WTC11 (cell line): ENCODE measurements around the gene TMEM154. TPM values are rescaled to one million over a fixed set of nuclear protein-coding genes. Genes with fewer than 3 reads are reported as not detected.

Experiments used
- ATAC-seq: fragments of 200-7000 bp; cut with Tn5 transposase; 2 replicates; pipeline ENCODE4 v1.10.0; 2021; ENCODE audit warnings: mild to moderate bottlenecking, moderate library complexity
- CTCF ChIA-PET: fragments of 300-600 bp; sonication (Branson Sonifier 250); formaldehyde crosslinking; loops from one replicate; lab custom pipeline; 2021; ENCODE audit warnings: antibody characterized with exemption; lab: Charles Lee
- POLR2A ChIA-PET: fragments of 350-600 bp; sonication (Branson Sonifier 250); formaldehyde crosslinking; loops from one replicate; lab custom pipeline; 2021; ENCODE audit warnings: antibody characterized with exemption; lab: Charles Lee
- DNase-seq: peaks from one replicate; pipeline ENCODE4 v3.0.0; 2021; ENCODE audit warnings: low spot score
- H3K27ac Mint-ChIP-seq: 2 replicates; pipeline ENCODE4 v1.8.0; 2021; ENCODE audit warnings: mixed read lengths
- H3K27me3 Mint-ChIP-seq: 2 replicates; pipeline ENCODE4 v1.8.0; 2021; ENCODE audit warnings: low read depth, mild to moderate bottlenecking, moderate library complexity, mixed read lengths
- H3K36me3 Mint-ChIP-seq: 2 replicates; pipeline ENCODE4 v1.8.0; 2021; ENCODE audit warnings: mixed read lengths
- H3K4me1 Mint-ChIP-seq: 2 replicates; pipeline ENCODE4 v1.8.0; 2022; ENCODE audit warnings: mixed read lengths
- H3K4me3 Mint-ChIP-seq: 2 replicates; pipeline ENCODE4 v1.8.0; 2021; ENCODE audit warnings: mild to moderate bottlenecking, moderate library complexity, mixed read lengths
- H3K9me3 Mint-ChIP-seq: 2 replicates; pipeline ENCODE4 v1.8.0; 2021; ENCODE audit warnings: mixed read lengths
- FOXJ3 ChIP-seq: sonication (generic); formaldehyde crosslinking; IDR thresholded peaks from 2 replicates; pipeline ENCODE4 v1.9.0; 2021; ENCODE audit warnings: missing genetic modification reagents, mild to moderate bottlenecking, borderline replicate concordance
- HMGA2 ChIP-seq: fragments of 250-450 bp; sonication (Bioruptor Pico); IDR thresholded peaks from 2 replicates; pipeline ENCODE4 v1.4.0; 2021; ENCODE audit warnings: mild to moderate bottlenecking, moderate library complexity
- JAZF1 ChIP-seq: fragments of 250-450 bp; sonication (Bioruptor Pico); IDR thresholded peaks from 2 replicates; pipeline ENCODE4 v1.9.0; 2021; ENCODE audit warnings: moderate library complexity, mild to moderate bottlenecking, inconsistent platforms
- NFE2L1 ChIP-seq: sonication (generic); formaldehyde crosslinking; IDR thresholded peaks from 2 replicates; pipeline ENCODE4 v1.8.1; 2023; ENCODE audit warnings: missing genetic modification reagents
- NR1H2 ChIP-seq: sonication (generic); formaldehyde crosslinking; IDR thresholded peaks from 2 replicates; pipeline ENCODE4 v1.9.0; 2021; ENCODE audit warnings: mild to moderate bottlenecking, moderate library complexity, missing genetic modification reagents
- NR2C2 ChIP-seq: sonication (generic); formaldehyde crosslinking; IDR thresholded peaks from 2 replicates; pipeline ENCODE4 v1.8.0; 2022; ENCODE audit warnings: mild to moderate bottlenecking, missing genetic modification reagents
- PRRX2 ChIP-seq: fragments of 250-450 bp; sonication (Bioruptor Pico); IDR thresholded peaks from 2 replicates; pipeline ENCODE4 v1.8.0; 2021; ENCODE audit warnings: mild to moderate bottlenecking
- SMAD3 ChIP-seq: sonication (generic); formaldehyde crosslinking; IDR thresholded peaks from 2 replicates; pipeline ENCODE4 v1.8.0; 2022; ENCODE audit warnings: missing genetic modification reagents, mild to moderate bottlenecking, borderline replicate concordance
- SOX15 ChIP-seq: fragments of 250-450 bp; sonication (Bioruptor Pico); IDR thresholded peaks from 2 replicates; pipeline ENCODE4 v1.9.0; 2021; ENCODE audit warnings: mild to moderate bottlenecking
- ZNF121 ChIP-seq: sonication (generic); formaldehyde crosslinking; IDR thresholded peaks from 2 replicates; pipeline ENCODE4 v1.8.0; 2023; ENCODE audit warnings: missing genetic modification reagents
- ZNF219 ChIP-seq: sonication (generic); formaldehyde crosslinking; IDR thresholded peaks from 2 replicates; pipeline ENCODE4 v1.8.0; 2023; ENCODE audit warnings: missing genetic modification reagents, mild to moderate bottlenecking, borderline replicate concordance
- ZNF416 ChIP-seq: fragments of 250-450 bp; sonication (Bioruptor Pico); IDR thresholded peaks from 2 replicates; pipeline ENCODE4 v1.9.0; 2021; ENCODE audit warnings: mild to moderate bottlenecking, inconsistent platforms
- ZNF671 ChIP-seq: fragments of 250-450 bp; sonication (Bioruptor Pico); IDR thresholded peaks from 2 replicates; pipeline ENCODE4 v1.8.0; 2021; ENCODE audit warnings: mild to moderate bottlenecking
- total RNA-seq: library from RNA; stranded (reverse); gene quantifications from 3 replicates; pipeline ENCODE4 v1.2.3, GENCODE V29; 2021
- TF ChIP-seq, protein P1 (sequence below): sonication (generic); formaldehyde crosslinking; IDR thresholded peaks from 2 replicates; pipeline ENCODE4 v1.8.0; 2023; ENCODE audit warnings: mild to moderate bottlenecking, missing genetic modification reagents
- TF ChIP-seq, protein P2 (sequence below): fragments of 250-450 bp; sonication (Bioruptor Pico); IDR thresholded peaks from 2 replicates; pipeline ENCODE4 v1.9.0; 2021; ENCODE audit warnings: moderate library complexity, mild to moderate bottlenecking, inconsistent platforms, borderline replicate concordance
- TF ChIP-seq, protein P3 (sequence below): sonication (generic); formaldehyde crosslinking; IDR thresholded peaks from 2 replicates; pipeline ENCODE4 v1.8.1; 2022; ENCODE audit warnings: mild to moderate bottlenecking, moderate library complexity, missing genetic modification reagents
- TF ChIP-seq, protein P4 (sequence below): sonication (generic); formaldehyde crosslinking; IDR thresholded peaks from 2 replicates; pipeline ENCODE4 v1.8.0; 2022; ENCODE audit warnings: mild to moderate bottlenecking, missing genetic modification reagents
- TF ChIP-seq, protein P5 (sequence below): sonication (generic); formaldehyde crosslinking; IDR thresholded peaks from 2 replicates; pipeline ENCODE4 v1.8.1; 2022; ENCODE audit warnings: low read depth, mild to moderate bottlenecking, moderate library complexity, missing genetic modification reagents, borderline replicate concordance
- TF ChIP-seq, protein P6 (sequence below): fragments of 250-450 bp; sonication (Bioruptor Pico); conservative IDR thresholded peaks from 2 replicates; pipeline ENCODE4 v1.9.0; 2021; ENCODE audit warnings: mild to moderate bottlenecking
- TF ChIP-seq, protein P7 (sequence below): fragments of 250-450 bp; sonication (Bioruptor Pico); IDR thresholded peaks from 2 replicates; pipeline ENCODE4 v1.8.0; 2021; ENCODE audit warnings: mild to moderate bottlenecking

TMEM154 gene
- total RNA-seq, 1 experiment from 2014 or later: 2.1 TPM

DNA sequence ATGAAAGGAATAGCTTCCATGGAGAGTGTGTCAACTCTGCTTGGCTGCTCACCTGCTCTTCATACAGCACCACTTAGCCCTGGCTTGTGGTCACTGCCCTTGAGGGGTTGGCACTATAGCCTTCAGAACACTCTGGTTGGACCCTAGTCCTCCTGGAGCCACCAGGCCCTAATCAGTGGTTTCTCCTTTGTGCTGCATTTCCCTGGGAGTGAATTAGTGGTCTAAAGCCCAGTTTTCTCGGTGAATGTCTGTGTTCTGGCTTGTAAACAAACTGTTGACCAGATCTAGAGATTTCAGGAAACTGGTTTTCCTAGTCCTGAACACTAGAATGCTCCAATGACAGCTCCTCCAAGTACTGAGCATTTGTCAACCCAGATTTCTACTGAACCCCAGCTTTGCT lies 28.6 kb upstream of the TMEM154 start (continued):
- TF ChIP-seq, protein P1, sequence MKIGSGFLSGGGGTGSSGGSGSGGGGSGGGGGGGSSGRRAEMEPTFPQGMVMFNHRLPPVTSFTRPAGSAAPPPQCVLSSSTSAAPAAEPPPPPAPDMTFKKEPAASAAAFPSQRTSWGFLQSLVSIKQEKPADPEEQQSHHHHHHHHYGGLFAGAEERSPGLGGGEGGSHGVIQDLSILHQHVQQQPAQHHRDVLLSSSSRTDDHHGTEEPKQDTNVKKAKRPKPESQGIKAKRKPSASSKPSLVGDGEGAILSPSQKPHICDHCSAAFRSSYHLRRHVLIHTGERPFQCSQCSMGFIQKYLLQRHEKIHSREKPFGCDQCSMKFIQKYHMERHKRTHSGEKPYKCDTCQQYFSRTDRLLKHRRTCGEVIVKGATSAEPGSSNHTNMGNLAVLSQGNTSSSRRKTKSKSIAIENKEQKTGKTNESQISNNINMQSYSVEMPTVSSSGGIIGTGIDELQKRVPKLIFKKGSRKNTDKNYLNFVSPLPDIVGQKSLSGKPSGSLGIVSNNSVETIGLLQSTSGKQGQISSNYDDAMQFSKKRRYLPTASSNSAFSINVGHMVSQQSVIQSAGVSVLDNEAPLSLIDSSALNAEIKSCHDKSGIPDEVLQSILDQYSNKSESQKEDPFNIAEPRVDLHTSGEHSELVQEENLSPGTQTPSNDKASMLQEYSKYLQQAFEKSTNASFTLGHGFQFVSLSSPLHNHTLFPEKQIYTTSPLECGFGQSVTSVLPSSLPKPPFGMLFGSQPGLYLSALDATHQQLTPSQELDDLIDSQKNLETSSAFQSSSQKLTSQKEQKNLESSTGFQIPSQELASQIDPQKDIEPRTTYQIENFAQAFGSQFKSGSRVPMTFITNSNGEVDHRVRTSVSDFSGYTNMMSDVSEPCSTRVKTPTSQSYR (CRISPR knock-in tag): no peak
- TF ChIP-seq NR2C2 (CRISPR knock-in tag): no peak
- TF ChIP-seq, protein P2, sequence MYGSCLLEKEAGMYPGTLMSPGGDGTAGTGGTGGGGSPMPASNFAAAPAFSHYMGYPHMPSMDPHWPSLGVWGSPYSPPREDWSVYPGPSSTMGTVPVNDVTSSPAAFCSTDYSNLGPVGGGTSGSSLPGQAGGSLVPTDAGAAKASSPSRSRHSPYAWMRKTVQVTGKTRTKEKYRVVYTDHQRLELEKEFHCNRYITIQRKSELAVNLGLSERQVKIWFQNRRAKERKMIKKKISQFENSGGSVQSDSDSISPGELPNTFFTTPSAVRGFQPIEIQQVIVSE (CRISPR knock-in tag): no peak

DNA sequence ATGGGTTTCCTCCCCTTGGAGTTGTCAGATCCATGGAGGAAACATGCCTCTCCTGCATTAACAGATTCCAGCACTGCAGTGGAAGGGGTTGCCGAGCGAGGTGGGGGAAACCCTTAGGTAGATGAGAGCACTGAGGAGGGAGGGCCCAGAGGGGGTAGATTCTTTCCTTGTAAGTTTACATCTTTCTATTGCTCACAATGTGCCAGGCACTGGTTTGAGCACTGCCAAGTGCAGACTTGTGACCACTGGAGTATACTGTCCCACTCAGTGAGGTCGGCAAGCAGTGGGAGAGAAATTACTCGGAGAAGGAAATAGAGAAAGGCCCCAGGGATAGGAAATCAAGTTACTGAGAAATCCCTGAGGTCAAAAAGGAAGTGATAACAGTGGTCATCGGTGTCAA lies 27.8 kb upstream of the TMEM154 start:
- DNase-seq (no peak), ATAC-seq (no peak)
- CTCF ChIA-PET: interaction anchor here (2.3 kb wide), 1 partner anchor 207 kb away, joined by 27 read pairs; no protein-coding TSS in a partner anchor
- Mint-ChIP-seq H3K27me3 (no peaks in the 10 kb centered on the region), H3K9me3 (peaks cover 7% of the 10 kb centered on the region), H3K36me3 (peaks cover 7% of the 10 kb centered on the region), H3K27ac (no peak overlapping the region), H3K4me3 (no peak overlapping the region), H3K4me1 (peaks cover 53% of the 10 kb centered on the region)
- POLR2A ChIA-PET: no interaction called here
- no peak for TF ChIP-seq ZNF416 (CRISPR knock-in tag)

DNA sequence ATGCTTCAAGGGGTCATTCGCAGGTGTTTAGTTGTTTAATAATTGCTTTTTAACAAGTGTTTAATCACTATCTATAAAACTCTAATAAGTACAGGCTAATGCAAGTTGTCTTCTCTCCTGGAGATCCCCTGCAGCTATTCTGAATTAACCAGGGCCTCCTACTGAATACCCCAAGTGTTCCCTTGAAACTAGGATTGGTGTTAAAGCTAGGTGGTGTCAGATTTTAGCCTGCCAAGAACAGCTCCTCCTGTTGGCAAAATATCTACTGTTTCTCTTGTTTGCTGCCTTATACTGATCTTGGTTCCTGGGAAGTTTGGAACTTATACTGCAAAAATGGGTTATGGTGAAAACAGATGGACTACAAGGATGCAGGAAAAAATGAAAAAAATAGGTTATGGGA lies 26.1 kb upstream of the TMEM154 start:
- ChIA-PET POLR2A (no interaction called here), CTCF (interaction anchor here (0.7 to 2.4 kb wide), 44 partner anchors 8 to 1674 kb away, joined by 3 to 27 read pairs (median 5); partner anchors contain the start of genes ARFIP1, FHDC1 and TIGD4)
- Mint-ChIP-seq H3K4me3 (no peak overlapping the region), H3K27ac (peak overlapping the region; percentile 25; the same call in 1 of the 2 replicates), H3K36me3 (peaks cover 7% of the 10 kb centered on the region), H3K9me3 (peaks cover 7% of the 10 kb centered on the region), H3K27me3 (no peaks in the 10 kb centered on the region), H3K4me1 (peaks cover 66% of the 10 kb centered on the region)
- DNase-seq (no peak), ATAC-seq (peak; percentile 70)
- TF ChIP-seq, protein P3, sequence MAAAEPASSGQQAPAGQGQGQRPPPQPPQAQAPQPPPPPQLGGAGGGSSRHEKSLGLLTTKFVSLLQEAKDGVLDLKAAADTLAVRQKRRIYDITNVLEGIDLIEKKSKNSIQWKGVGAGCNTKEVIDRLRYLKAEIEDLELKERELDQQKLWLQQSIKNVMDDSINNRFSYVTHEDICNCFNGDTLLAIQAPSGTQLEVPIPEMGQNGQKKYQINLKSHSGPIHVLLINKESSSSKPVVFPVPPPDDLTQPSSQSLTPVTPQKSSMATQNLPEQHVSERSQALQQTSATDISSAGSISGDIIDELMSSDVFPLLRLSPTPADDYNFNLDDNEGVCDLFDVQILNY: no peak
- TF ChIP-seq FOXJ3 (CRISPR knock-in tag) (no peak), NFE2L1 (CRISPR knock-in tag) (no peak), NR1H2 (CRISPR knock-in tag) (no peak), ZNF121 (no peak), JAZF1 (CRISPR knock-in tag) (no peak), PRRX2 (CRISPR knock-in tag) (no peak), NR2C2 (CRISPR knock-in tag) (no peak)
- TF ChIP-seq, protein P4, sequence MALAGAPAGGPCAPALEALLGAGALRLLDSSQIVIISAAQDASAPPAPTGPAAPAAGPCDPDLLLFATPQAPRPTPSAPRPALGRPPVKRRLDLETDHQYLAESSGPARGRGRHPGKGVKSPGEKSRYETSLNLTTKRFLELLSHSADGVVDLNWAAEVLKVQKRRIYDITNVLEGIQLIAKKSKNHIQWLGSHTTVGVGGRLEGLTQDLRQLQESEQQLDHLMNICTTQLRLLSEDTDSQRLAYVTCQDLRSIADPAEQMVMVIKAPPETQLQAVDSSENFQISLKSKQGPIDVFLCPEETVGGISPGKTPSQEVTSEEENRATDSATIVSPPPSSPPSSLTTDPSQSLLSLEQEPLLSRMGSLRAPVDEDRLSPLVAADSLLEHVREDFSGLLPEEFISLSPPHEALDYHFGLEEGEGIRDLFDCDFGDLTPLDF (CRISPR knock-in tag): no peak
- TF ChIP-seq, protein P5, sequence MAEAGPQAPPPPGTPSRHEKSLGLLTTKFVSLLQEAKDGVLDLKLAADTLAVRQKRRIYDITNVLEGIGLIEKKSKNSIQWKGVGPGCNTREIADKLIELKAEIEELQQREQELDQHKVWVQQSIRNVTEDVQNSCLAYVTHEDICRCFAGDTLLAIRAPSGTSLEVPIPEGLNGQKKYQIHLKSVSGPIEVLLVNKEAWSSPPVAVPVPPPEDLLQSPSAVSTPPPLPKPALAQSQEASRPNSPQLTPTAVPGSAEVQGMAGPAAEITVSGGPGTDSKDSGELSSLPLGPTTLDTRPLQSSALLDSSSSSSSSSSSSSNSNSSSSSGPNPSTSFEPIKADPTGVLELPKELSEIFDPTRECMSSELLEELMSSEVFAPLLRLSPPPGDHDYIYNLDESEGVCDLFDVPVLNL (CRISPR knock-in tag): no peak

DNA sequence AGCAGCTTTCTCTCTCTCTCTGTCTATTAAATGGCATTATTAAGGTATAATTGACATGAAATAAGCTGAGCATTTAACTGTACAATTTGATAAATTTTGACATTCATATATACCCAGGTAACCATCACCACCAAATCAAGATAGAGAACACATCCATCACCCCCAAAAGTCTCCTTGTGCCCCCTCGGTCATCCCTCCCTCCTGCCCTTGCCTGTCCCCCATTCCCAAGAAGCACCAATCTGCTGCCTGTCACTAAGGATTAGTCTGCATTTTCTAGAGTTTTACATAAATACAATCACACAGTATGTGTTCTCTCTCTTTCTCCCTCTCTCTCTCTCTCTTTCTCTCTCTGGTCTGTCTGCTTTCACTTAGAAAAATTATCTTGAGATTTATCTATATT lies 25.0 kb upstream of the TMEM154 start:
- no peak for DNase-seq
- TF ChIP-seq HMGA2 (CRISPR knock-in tag) (no peak), ZNF121 (no peak), FOXJ3 (CRISPR knock-in tag) (no peak), SOX15 (CRISPR knock-in tag) (no peak), ZNF671 (no peak), ZNF219 (CRISPR knock-in tag) (no peak), SMAD3 (CRISPR knock-in tag) (no peak)
- TF ChIP-seq, protein P6, sequence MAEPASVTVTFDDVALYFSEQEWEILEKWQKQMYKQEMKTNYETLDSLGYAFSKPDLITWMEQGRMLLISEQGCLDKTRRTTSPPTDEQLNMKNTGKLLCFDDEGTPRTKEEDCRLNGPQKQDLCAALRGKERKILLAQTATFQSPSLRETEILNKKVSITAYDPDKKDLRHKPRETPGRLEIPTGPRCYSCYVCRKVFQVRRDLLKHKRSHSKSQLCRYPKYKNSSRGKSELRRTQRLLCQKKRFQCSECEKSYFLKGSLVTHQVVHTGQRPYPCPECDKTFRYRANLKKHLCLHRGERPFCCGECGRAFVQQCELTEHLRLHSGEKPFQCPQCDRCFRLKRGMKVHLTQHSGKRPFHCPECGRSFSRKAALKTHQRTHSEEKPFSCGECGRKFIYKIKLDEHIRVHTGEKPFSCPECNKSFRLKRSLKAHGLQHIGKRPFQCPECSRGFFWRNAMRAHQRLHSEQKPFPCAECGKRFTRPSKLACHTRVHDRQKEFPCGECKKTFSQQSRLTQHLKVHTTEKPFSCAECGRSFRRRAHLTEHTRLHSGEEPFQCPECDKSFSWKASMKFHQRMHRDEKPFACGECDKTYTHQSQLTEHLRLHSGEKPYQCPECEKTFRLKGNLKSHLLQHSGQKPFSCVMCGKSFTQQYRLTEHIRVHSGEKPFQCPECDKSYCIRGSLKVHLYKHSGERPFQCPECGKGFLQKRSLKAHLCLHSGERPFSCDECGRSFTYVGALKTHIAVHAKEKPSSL: no peak
- TF ChIP-seq, protein P7, sequence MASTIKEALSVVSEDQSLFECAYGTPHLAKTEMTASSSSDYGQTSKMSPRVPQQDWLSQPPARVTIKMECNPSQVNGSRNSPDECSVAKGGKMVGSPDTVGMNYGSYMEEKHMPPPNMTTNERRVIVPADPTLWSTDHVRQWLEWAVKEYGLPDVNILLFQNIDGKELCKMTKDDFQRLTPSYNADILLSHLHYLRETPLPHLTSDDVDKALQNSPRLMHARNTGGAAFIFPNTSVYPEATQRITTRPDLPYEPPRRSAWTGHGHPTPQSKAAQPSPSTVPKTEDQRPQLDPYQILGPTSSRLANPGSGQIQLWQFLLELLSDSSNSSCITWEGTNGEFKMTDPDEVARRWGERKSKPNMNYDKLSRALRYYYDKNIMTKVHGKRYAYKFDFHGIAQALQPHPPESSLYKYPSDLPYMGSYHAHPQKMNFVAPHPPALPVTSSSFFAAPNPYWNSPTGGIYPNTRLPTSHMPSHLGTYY (CRISPR knock-in tag): no peak
- TF ChIP-seq, all 79 proteins: peak for 0
- peak overlapping the region; percentile 30 for H3K27ac Mint-ChIP-seq
- no peak for ATAC-seq
- POLR2A ChIA-PET: no interaction called here
- CTCF ChIA-PET: interaction anchor here (2.1 kb wide), 1 partner anchor 115 kb away, joined by 12 read pairs; no protein-coding TSS in a partner anchor
- H3K4me1 Mint-ChIP-seq: peaks cover 67% of the 10 kb centered on the region
- H3K9me3 Mint-ChIP-seq: peaks cover 7% of the 10 kb centered on the region
- H3K36me3 Mint-ChIP-seq: peaks cover 7% of the 10 kb centered on the region
- no peaks in the 10 kb centered on the region for H3K27me3 Mint-ChIP-seq
- no peak overlapping the region for H3K4me3 Mint-ChIP-seq
